SK-N-MC (cell line): ENCODE measurements around the gene CDC23.

Experiments
- EZH2 ChIP-seq: fragments of 200-600 bp; sonication (generic); IDR thresholded peaks from one replicate; pipeline ENCODE4 v1.6.1; 2017; ENCODE audit warnings: antibody characterized with exemption
- POLR2AphosphoS5 ChIP-seq: IDR thresholded peaks from 2 replicates; pipeline ENCODE4 v1.6.1; 2012; ENCODE audit warnings: mild to moderate bottlenecking, low read depth, low read length, borderline replicate concordance

- TF ChIP-seq POLR2AphosphoS5 (no peak), EZH2 (no peak)
These were observed 24.5 kb downstream of the CDC23 start for GRCh38 chr5:138188626-138189025.
